Measurements from ENCODE around the gene PPTC7.
"Not testable (repeated sequence)": the region's sequence is repeated elsewhere in the genome, so short reads cannot be mapped to it uniquely, and the experiment has no call there.

Gene PPTC7

GRCh38 chr12:110532644-110533043 is 50.5 kb downstream of the PPTC7 start:
- no peak for DNase-seq

GRCh38 chr12:110531741-110532333 is 51.3 kb downstream of the PPTC7 start:
- no peak for DNase-seq

GRCh38 chr12:110530511-110530910 is 52.6 kb downstream of the PPTC7 start:
- no peak for DNase-seq

GRCh38 chr12:110528277-110528839 is 54.8 kb downstream of the PPTC7 start:
- no peak for DNase-seq

GRCh38 chr12:110520876-110521712 is 62.0 kb downstream of the PPTC7 start:
- not testable (repeated sequence) for DNase-seq

GRCh38 chr12:110518014-110518413 is 65.1 kb downstream of the PPTC7 start:
- not testable (repeated sequence) for DNase-seq

- DNase-seq: no peak
These were observed 66.1 kb downstream of the PPTC7 start for GRCh38 chr12:110516995-110517394.

GRCh38 chr12:110514363-110514762 is 68.8 kb downstream of the PPTC7 start:
- DNase-seq: no peak

GRCh38 chr12:110513842-110514241 is 69.3 kb downstream of the PPTC7 start:
- no peak for DNase-seq

GRCh38 chr12:110508071-110508586 is 75.0 kb downstream of the PPTC7 start:
- no peak for DNase-seq

- DNase-seq: no peak
These were observed 77.8 kb downstream of the PPTC7 start for GRCh38 chr12:110505332-110505731.

- DNase-seq: no peak
These were observed 79.7 kb downstream of the PPTC7 start for GRCh38 chr12:110503432-110503831.

- DNase-seq: peak; percentile 93
These were observed 81.1 kb downstream of the PPTC7 start, which contains the start of the genes RAD9B and VPS29 for GRCh38 chr12:110501752-110502738. TSS of gene RAD9B (plus strand) at chr12:110502331. CDS start at chr12:110502338, 7 bp downstream. TSS of gene VPS29 (minus strand) at chr12:110502111. CDS start at chr12:110502051, 60 bp downstream.

GRCh38 chr12:110501399-110501751 is 81.7 kb downstream of the PPTC7 start:
- DNase-seq: peak; percentile 71

GRCh38 chr12:110498984-110499706 is 84.0 kb downstream of the PPTC7 start:
- DNase-seq: no peak

Data from NCI-H2029 treated with DMSO at 0.1 percent for 48 hours (cell line).